Measurements from ENCODE around the gene F11.

DNA sequence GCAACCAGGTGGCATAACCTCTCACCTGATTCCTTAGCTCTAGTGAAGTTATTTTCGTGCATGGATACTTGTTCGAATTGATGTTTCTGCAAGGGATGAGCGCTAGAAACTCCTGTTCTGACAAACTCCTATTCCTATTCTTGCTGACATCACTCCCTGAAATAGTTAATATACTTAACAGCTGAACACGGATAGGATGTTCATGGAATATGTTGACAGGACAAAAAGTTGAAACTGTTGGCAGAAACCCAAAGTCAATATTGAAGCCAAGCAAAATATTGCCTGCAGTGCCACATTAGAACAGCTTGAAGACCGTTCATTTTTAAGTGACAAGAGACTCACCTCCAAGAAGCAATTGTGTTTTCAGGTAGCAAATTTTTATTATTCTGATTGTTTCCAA is 38.8 kb upstream of the F11 start, which contains the start of gene KLKB1:
- TF ChIP-seq, protein P1, sequence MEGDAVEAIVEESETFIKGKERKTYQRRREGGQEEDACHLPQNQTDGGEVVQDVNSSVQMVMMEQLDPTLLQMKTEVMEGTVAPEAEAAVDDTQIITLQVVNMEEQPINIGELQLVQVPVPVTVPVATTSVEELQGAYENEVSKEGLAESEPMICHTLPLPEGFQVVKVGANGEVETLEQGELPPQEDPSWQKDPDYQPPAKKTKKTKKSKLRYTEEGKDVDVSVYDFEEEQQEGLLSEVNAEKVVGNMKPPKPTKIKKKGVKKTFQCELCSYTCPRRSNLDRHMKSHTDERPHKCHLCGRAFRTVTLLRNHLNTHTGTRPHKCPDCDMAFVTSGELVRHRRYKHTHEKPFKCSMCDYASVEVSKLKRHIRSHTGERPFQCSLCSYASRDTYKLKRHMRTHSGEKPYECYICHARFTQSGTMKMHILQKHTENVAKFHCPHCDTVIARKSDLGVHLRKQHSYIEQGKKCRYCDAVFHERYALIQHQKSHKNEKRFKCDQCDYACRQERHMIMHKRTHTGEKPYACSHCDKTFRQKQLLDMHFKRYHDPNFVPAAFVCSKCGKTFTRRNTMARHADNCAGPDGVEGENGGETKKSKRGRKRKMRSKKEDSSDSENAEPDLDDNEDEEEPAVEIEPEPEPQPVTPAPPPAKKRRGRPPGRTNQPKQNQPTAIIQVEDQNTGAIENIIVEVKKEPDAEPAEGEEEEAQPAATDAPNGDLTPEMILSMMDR (IDR thresholded peaks at IDR 0.05), result no peak
- TF ChIP-seq, protein P2, sequence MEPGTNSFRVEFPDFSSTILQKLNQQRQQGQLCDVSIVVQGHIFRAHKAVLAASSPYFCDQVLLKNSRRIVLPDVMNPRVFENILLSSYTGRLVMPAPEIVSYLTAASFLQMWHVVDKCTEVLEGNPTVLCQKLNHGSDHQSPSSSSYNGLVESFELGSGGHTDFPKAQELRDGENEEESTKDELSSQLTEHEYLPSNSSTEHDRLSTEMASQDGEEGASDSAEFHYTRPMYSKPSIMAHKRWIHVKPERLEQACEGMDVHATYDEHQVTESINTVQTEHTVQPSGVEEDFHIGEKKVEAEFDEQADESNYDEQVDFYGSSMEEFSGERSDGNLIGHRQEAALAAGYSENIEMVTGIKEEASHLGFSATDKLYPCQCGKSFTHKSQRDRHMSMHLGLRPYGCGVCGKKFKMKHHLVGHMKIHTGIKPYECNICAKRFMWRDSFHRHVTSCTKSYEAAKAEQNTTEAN (CRISPR knock-in tag; IDR thresholded peaks at IDR 0.05), result no peak
- TF ChIP-seq TCF7 (CRISPR knock-in tag; IDR thresholded peaks at IDR 0.05; ENCODE audit: low read depth), result no peak
- TF ChIP-seq, protein P3, sequence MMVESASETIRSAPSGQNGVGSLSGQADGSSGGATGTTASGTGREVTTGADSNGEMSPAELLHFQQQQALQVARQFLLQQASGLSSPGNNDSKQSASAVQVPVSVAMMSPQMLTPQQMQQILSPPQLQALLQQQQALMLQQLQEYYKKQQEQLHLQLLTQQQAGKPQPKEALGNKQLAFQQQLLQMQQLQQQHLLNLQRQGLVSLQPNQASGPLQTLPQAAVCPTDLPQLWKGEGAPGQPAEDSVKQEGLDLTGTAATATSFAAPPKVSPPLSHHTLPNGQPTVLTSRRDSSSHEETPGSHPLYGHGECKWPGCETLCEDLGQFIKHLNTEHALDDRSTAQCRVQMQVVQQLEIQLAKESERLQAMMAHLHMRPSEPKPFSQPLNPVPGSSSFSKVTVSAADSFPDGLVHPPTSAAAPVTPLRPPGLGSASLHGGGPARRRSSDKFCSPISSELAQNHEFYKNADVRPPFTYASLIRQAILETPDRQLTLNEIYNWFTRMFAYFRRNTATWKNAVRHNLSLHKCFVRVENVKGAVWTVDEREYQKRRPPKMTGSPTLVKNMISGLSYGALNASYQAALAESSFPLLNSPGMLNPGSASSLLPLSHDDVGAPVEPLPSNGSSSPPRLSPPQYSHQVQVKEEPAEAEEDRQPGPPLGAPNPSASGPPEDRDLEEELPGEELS (CRISPR knock-in tag; IDR thresholded peaks at IDR 0.05), result no peak
- TF ChIP-seq SMAD4 (CRISPR knock-in tag; IDR thresholded peaks at IDR 0.05), result no peak
- TF ChIP-seq, protein P4, sequence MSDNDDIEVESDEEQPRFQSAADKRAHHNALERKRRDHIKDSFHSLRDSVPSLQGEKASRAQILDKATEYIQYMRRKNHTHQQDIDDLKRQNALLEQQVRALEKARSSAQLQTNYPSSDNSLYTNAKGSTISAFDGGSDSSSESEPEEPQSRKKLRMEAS (CRISPR knock-in tag; IDR thresholded peaks at IDR 0.05), result no peak
- TF ChIP-seq, protein P5, sequence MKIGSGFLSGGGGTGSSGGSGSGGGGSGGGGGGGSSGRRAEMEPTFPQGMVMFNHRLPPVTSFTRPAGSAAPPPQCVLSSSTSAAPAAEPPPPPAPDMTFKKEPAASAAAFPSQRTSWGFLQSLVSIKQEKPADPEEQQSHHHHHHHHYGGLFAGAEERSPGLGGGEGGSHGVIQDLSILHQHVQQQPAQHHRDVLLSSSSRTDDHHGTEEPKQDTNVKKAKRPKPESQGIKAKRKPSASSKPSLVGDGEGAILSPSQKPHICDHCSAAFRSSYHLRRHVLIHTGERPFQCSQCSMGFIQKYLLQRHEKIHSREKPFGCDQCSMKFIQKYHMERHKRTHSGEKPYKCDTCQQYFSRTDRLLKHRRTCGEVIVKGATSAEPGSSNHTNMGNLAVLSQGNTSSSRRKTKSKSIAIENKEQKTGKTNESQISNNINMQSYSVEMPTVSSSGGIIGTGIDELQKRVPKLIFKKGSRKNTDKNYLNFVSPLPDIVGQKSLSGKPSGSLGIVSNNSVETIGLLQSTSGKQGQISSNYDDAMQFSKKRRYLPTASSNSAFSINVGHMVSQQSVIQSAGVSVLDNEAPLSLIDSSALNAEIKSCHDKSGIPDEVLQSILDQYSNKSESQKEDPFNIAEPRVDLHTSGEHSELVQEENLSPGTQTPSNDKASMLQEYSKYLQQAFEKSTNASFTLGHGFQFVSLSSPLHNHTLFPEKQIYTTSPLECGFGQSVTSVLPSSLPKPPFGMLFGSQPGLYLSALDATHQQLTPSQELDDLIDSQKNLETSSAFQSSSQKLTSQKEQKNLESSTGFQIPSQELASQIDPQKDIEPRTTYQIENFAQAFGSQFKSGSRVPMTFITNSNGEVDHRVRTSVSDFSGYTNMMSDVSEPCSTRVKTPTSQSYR (CRISPR knock-in tag; IDR thresholded peaks at IDR 0.05), result no peak
- TF ChIP-seq, protein P6, sequence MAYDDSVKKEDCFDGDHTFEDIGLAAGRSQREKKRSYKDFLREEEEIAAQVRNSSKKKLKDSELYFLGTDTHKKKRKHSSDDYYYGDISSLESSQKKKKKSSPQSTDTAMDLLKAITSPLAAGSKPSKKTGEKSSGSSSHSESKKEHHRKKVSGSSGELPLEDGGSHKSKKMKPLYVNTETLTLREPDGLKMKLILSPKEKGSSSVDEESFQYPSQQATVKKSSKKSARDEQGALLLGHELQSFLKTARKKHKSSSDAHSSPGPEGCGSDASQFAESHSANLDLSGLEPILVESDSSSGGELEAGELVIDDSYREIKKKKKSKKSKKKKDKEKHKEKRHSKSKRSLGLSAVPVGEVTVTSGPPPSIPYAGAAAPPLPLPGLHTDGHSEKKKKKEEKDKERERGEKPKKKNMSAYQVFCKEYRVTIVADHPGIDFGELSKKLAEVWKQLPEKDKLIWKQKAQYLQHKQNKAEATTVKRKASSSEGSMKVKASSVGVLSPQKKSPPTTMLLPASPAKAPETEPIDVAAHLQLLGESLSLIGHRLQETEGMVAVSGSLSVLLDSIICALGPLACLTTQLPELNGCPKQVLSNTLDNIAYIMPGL (CRISPR knock-in tag; IDR thresholded peaks at IDR 0.05), result no peak
- no peak for TF ChIP-seq TEAD4 (CRISPR knock-in tag; IDR thresholded peaks at IDR 0.05)
- TF ChIP-seq FOXK1 (CRISPR knock-in tag; IDR thresholded peaks at IDR 0.05), result no peak

Data from WTC11 (cell line).